ENCODE results near the gene TMUB1. TPM values are rescaled to one million over a fixed set of nuclear protein-coding genes. Genes with fewer than 3 reads are reported as not detected.
A peak's percentile ranks its signal among the peaks of the same experiment; 100 is the strongest.

Gene TMUB1
- polyA plus RNA-seq, 2 of the 4 experiments (the other 2 are of a cell fraction), result 14.0 to 37.7 TPM

- TF ChIP-seq RAD21 (conservative IDR thresholded peaks at IDR 0.05 in 1 of 2, IDR thresholded peaks at IDR 0.05 in 1 of 2), result peak in 1 of 2 experiments; percentile 5; a peak in 2 of 5 replicates
- TF ChIP-seq RCOR1 (IDR thresholded peaks at IDR 0.05; ENCODE audit: low read depth, low read length), result no peak
- TF ChIP-seq JUNB (IDR thresholded peaks at IDR 0.05), result peak; percentile 49
- no peak for TF ChIP-seq RNF2 (IDR thresholded peaks at IDR 0.05; ENCODE audit: borderline replicate concordance, low read depth)
- peak; percentile 28; the same call in 1 of the 2 replicates for TF ChIP-seq PBX3 (IDR thresholded peaks at IDR 0.05)
- TF ChIP-seq POLR2A (IDR thresholded peaks at IDR 0.05; ENCODE audit: low read length), result peak; percentile 48
- TF ChIP-seq ZC3H11A (IDR thresholded peaks at IDR 0.05), result no peak
- peak; percentile 41 to 59; a peak in 4 of 5 replicates for TF ChIP-seq JUN (IDR thresholded peaks at IDR 0.05)
- TF ChIP-seq CBX2 (IDR thresholded peaks at IDR 0.05; ENCODE audit: borderline replicate concordance, low read depth), result no peak
- peak; percentile 33 for TF ChIP-seq MAFK (IDR thresholded peaks at IDR 0.05; ENCODE audit: partially characterized antibody)
- TF ChIP-seq EP300 (IDR thresholded peaks at IDR 0.05), result no peak
Observed at GRCh38 chr7:151038951-151039849, 44.1 kb downstream of the TMUB1 start (continued).

- FAIRE-seq, result no peak
Observed at GRCh38 chr7:151035902-151036301, 47.4 kb downstream of the TMUB1 start.

GRCh38 chr7:151035026-151035717, 48.1 kb downstream of the TMUB1 start:
- ChIA-PET POLR2A (no interaction called here), CTCF (interaction anchor here (1.0 to 5.7 kb wide), 5 partner anchors 17 to 89 kb away, joined by 3 to 34 read pairs (median 3); partner anchors contain the start of genes AGAP3 and FASTK)
- Histone ChIP-seq H3K4me3 (no peak overlapping the region), H3K4me2 (no peak overlapping the region), H3K4me1 (peaks cover 28% of the 10 kb centered on the region), H3K27ac (no peak overlapping the region), H3K9me3 (no peaks in the 10 kb centered on the region)
- ATAC-seq (no peak), FAIRE-seq (no peak), DNase-seq (ENCODE audit: low read depth in 1 of 2, low spot score in 1 of 2) (no peak)
- WGBS (ENCODE audit: missing lambda C conversion rate), result 92% methylated on average over 21 of the region's 21 CpGs
- no peak for TF ChIP-seq MAFK (IDR thresholded peaks at IDR 0.05; ENCODE audit: partially characterized antibody)
- TF ChIP-seq FOSB (CRISPR knock-in tag; IDR thresholded peaks at IDR 0.05), result no peak
- no peak for TF ChIP-seq RFX5 (IDR thresholded peaks at IDR 0.05)
- TF ChIP-seq POLR2A (IDR thresholded peaks at IDR 0.05; ENCODE audit: low read length), result no peak
- no peak for TF ChIP-seq HMGXB4 (CRISPR knock-in tag; IDR thresholded peaks at IDR 0.05; ENCODE audit: borderline replicate concordance)
- TF ChIP-seq CHD4 (IDR thresholded peaks at IDR 0.05; ENCODE audit: borderline replicate concordance), result no peak
- no peak for TF ChIP-seq ZC3H11A (IDR thresholded peaks at IDR 0.05)
- TF ChIP-seq KDM5A (IDR thresholded peaks at IDR 0.05), result no peak
- TF ChIP-seq POLR2AphosphoS2 (conservative IDR thresholded peaks at IDR 0.05; ENCODE audit: low read length), result no peak

More at GRCh38 chr7:151035902-151036301, 47.4 kb downstream of the TMUB1 start:
- H3K4me2 ChIP-seq, result no peak overlapping the region
- no peaks in the 10 kb centered on the region for H3K9me3 ChIP-seq
- no peak overlapping the region for H3K27ac ChIP-seq
- TF ChIP-seq FOSB (CRISPR knock-in tag; IDR thresholded peaks at IDR 0.05) (no peak), EP300 (IDR thresholded peaks at IDR 0.05) (no peak), MAX (IDR thresholded peaks at IDR 0.05) (no peak), ESRRA (IDR thresholded peaks at IDR 0.05; ENCODE audit: borderline replicate concordance, low read length) (no peak), CHD4 (IDR thresholded peaks at IDR 0.05; ENCODE audit: borderline replicate concordance) (no peak)
- WGBS (ENCODE audit: missing lambda C conversion rate), result 93% methylated on average over 10 of the region's 17 CpGs
- DNase-seq (ENCODE audit: low read depth in 1 of 2, low spot score in 1 of 2) (no peak), ATAC-seq (no peak)
- POLR2A ChIA-PET, result no interaction called here
- no peak overlapping the region for H3K4me3 ChIP-seq
- CTCF ChIA-PET, result interaction anchor here (1.5 to 4.1 kb wide), 3 partner anchors 17 to 88 kb away, joined by 3 to 24 read pairs (median 6); no protein-coding TSS in a partner anchor
- peaks cover 33% of the 10 kb centered on the region for H3K4me1 ChIP-seq
